Stomach (tissue), 4 donors: ENCODE measurements around the gene MTERF2.

ENCODE experiments used
- CTCF ChIP-seq, 7 experiments: fragments of 450-650 bp in 4 of 7; fragments of 200-600 bp in 3 of 7; sonication (generic) in 3 of 7; IDR thresholded peaks; one replicate each; pipeline ENCODE4 v1.5.1; 2016 to 2019; ENCODE audit warnings: antibody characterized with exemption in 7 of 7, control low read depth in 2 of 7, mild to moderate bottlenecking in 1 of 7
- EP300 ChIP-seq: sonication (generic); formaldehyde crosslinking; IDR thresholded peaks from one replicate; pipeline ENCODE4 v1.6.1; 2017; ENCODE audit warnings: antibody characterized with exemption
- POLR2A ChIP-seq, 4 donors: fragments of 450-650 bp; IDR thresholded peaks; one replicate each; pipeline ENCODE4 v1.6.1; 2016; ENCODE audit warnings: antibody characterized with exemption in 4 of 4, control low read depth in 2 of 4, mild to moderate bottlenecking in 1 of 4, moderate library complexity in 1 of 4
- POLR2AphosphoS5 ChIP-seq, 3 donors: sonication (generic); formaldehyde crosslinking; IDR thresholded peaks; one replicate each; pipeline ENCODE4 v1.6.1; 2016; ENCODE audit warnings: antibody characterized with exemption in 3 of 3

DNA sequence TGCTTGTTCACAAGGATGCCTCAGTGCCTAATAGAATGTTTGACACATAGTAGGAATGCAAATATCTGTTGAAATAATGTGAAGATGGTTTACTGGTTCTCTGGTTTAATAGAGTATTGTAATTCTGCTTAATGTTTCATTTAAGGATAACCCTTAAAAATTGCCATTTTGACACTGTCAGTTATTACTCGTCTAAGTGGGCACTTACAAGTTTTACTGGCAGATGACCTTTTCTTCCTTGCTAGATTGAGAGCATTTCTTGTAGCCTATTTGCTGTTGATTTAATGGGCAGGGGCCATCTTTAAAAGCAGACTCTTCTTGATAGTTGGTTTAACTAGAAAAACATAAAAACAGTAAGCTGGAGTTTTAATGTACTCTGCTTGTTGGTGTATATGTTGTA lies 29.4 kb downstream of the MTERF2 start:
- TF ChIP-seq CTCF (IDR thresholded peaks at IDR 0.05), result no peak
- no peak for TF ChIP-seq POLR2A (IDR thresholded peaks at IDR 0.05)
- no peak for TF ChIP-seq POLR2AphosphoS5 (IDR thresholded peaks at IDR 0.05)
- TF ChIP-seq EP300, result no peak
